ENCODE data around the gene EXOC6B. TPM values are rescaled to one million over a fixed set of nuclear protein-coding genes. Genes with fewer than 3 reads are reported as not detected.

Gene EXOC6B
- total and polyA plus RNA-seq, 2 of the 8 experiments (the other 6 are each of a cell fraction or from before 2014, with no cell fraction given), result 13.5 to 33.0 TPM

DNA sequence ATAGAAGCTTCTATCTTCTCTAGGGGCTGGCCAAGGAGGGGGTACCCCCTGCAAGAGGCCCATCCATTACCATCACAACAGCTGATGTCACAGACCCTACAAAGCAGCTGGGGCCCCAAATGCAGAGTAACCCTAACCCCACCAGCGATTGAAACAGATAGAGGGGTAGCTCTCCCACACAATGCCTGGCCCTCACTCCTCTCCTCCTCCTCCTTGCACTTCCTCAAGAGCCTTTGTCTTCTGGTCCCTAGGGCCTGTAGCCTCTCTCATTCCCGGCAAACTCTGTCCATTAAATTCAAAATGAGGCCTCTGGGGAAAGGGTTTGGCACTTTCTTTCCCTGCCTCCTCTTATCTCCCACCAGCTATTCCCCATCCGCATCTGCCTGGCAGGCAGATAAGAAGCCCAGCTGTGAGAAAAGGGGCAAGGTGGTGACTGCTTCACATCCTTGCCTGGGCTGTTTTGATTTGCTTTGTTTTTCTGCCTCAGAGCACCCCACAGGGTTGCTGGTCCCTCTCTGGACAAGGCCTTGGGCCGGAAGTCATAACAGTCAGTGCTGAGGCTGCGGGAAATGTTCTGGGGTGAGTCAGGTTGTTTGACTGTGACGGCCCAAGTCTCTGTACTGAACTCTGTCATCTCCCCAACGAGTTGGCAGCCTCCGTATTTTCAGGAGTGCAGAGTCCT lies 652.1 kb downstream of the EXOC6B start:
- 75% methylated on average over 8 of the region's 8 CpGs; no CpG with 5 or more reads in 1 of the 2 experiments for WGBS, 2 experiments (ENCODE audit: extremely low coverage in 1 of 2, insufficient coverage in 1 of 2, insufficient read length in 1 of 2, insufficient replicate concordance in 2 of 2, low coverage in 1 of 2, low lambda C conversion rate in 2 of 2, missing lambda C conversion rate in 1 of 2)
- no peak for DNase-seq (ENCODE audit: low read depth in 1 of 2, low spot score in 2 of 2)

More for the DNA sequence above, 652.1 kb downstream of the EXOC6B start:
- Histone ChIP-seq H4K20me1 (replicated peaks in 1 of 2; ENCODE audit: control insufficient read depth in 1 of 2, insufficient read depth in 2 of 2, low read length in 2 of 2) (no peaks in the 10 kb centered on the region), H3K27me3 (replicated peaks in 1 of 4; ENCODE audit: control insufficient read depth in 3 of 4, extremely low read depth in 1 of 4, insufficient read depth in 3 of 4, low read length in 3 of 4) (no peaks in the 10 kb centered on the region; a peak in 2 of 7 replicates), H3K56ac (replicated peaks; ENCODE audit: insufficient read length, low read depth, low read length) (no peak overlapping the region), H4K8ac (ENCODE audit: extremely low read depth, insufficient read depth, low read length) (no peak overlapping the region), H4K91ac (replicated peaks; ENCODE audit: insufficient read length, low read length) (no peak overlapping the region), H3K23me2 (ENCODE audit: low read depth, low read length) (0 out of 2 replicates have a peak, but pooled peaks cover 2% of the 10 kb centered on the region), H2BK15ac (ENCODE audit: low read length) (no peak overlapping the region), H3K18ac (ENCODE audit: extremely low read depth, low read length) (no peak overlapping the region), H3K9ac (replicated peaks in 1 of 4; ENCODE audit: extremely low read depth in 1 of 4, low read depth in 3 of 4, low read length in 3 of 4) (no peak overlapping the region), H3K4me1 (replicated peaks in 1 of 4; ENCODE audit: control insufficient read depth in 3 of 4, insufficient read depth in 4 of 4, low read length in 3 of 4) (peaks cover 2 to 10% (median 7%) of the 10 kb centered on the region in 4 experiments; a peak in 4 of 7 replicates), H3K79me1 (ENCODE audit: low read depth, low read length) (no peaks in the 10 kb centered on the region), H2AK5ac (ENCODE audit: low read depth, low read length) (no peak overlapping the region), H3K14ac (ENCODE audit: insufficient read length) (no peak overlapping the region), H2BK20ac (ENCODE audit: low read length) (no peak overlapping the region), H2BK5ac (ENCODE audit: low read depth, low read length) (no peak overlapping the region), H3K79me2 (ENCODE audit: control insufficient read depth in 1 of 2, insufficient read depth in 2 of 2, low read length in 2 of 2) (no peaks in the 10 kb centered on the region), H2BK120ac (replicated peaks; ENCODE audit: low read depth, low read length) (no peak overlapping the region), H3K4ac (replicated peaks; ENCODE audit: insufficient read length, low read depth, low read length) (no peak overlapping the region), H3K4me2 (ENCODE audit: insufficient read depth in 1 of 2, low read depth in 2 of 2, low read length in 2 of 2) (peak overlapping the region; percentile 25 to 46; a peak in 3 of 4 replicates), H3K27ac (ENCODE audit: low read depth, low read length) (no peak overlapping the region), H3K23ac (ENCODE audit: insufficient read length) (no peak overlapping the region), H2BK12ac (ENCODE audit: low read depth, low read length) (0 out of 2 replicates have a peak overlapping the region, but pooled peaks have one; percentile 29), H3K9me3 (ENCODE audit: insufficient read depth in 2 of 2, low read depth in 1 of 2, low read length in 1 of 2) (no peaks in the 10 kb centered on the region), H2AFZ (ENCODE audit: low read length) (no peak overlapping the region), H3K4me3 (ENCODE audit: extremely low read depth in 1 of 4, insufficient read depth in 2 of 4, low read depth in 3 of 4, low read length in 4 of 4) (no peak overlapping the region; a peak in 1 of 8 replicates), H4K5ac (ENCODE audit: insufficient read length, low read depth, low read length) (no peak overlapping the region), H3K36me3 (ENCODE audit: control insufficient read depth in 2 of 4, insufficient read depth in 4 of 4, low read length in 3 of 4) (no peaks in the 10 kb centered on the region; a peak in 1 of 8 replicates)
- no peak for FAIRE-seq
- TF ChIP-seq SRF (IDR thresholded peaks at IDR 0.05; ENCODE audit: low read depth, low read length) (no peak), HDAC6 (IDR thresholded peaks at IDR 0.05; ENCODE audit: low read depth, low read length) (no peak), CREB1 (IDR thresholded peaks at IDR 0.05) (0 out of 2 replicates have a peak, but pooled peaks have one; percentile 9), SUZ12 (IDR thresholded peaks at IDR 0.05; ENCODE audit: low read length) (no peak)
- TF ChIP-seq, protein P1, sequence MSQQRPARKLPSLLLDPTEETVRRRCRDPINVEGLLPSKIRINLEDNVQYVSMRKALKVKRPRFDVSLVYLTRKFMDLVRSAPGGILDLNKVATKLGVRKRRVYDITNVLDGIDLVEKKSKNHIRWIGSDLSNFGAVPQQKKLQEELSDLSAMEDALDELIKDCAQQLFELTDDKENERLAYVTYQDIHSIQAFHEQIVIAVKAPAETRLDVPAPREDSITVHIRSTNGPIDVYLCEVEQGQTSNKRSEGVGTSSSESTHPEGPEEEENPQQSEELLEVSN (IDR thresholded peaks at IDR 0.05), result no peak
- POLR2A ChIA-PET (ENCODE audit: partially characterized antibody), result interaction anchor here (1.5 kb wide), 1 partner anchor 13 kb away, joined by 3 read pairs; no protein-coding TSS in a partner anchor
- CTCF ChIA-PET (ENCODE audit: partially characterized antibody), result interaction anchor here (1.3 to 1.4 kb wide), 2 partner anchors 21 to 250 kb away, joined by 3 read pairs; no protein-coding TSS in a partner anchor
